HTR-8/SVneo (cell line): ENCODE data around the gene RCN1.

Experiments used
- DNase-seq: peaks from one replicate; pipeline ENCODE4 v3.0.0; 2011; ENCODE audit warnings: low spot score, mixed read lengths; ENCODE audit not compliant: insufficient read length
- FAIRE-seq: peaks from 2 replicates; lab custom pipeline; 2011; peaks lifted over from hg19 to GRCh38; lab: Jason Lieb, UNC

The RCN1 gene

DNA sequence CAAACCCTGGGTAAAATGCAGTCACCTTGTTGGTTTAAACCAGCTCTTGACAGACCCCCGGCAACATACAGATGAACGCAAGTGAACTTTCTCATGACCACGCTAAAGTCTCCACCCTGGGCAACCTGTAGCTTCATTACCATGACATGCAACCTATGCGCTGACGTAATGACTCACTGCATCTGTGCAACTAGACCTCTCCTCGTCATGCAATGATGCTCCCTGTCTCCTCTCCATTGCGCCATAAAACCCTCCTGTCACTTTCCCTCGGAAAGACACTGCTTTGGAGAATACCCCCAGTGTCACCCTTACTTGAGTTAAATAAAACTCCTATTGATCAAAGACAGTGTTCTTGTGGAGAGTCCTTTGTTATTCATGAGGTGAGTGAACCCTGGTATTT, 52.5 kb downstream of the RCN1 start:
- DNase-seq, result no peak
- FAIRE-seq, result no peak

DNA sequence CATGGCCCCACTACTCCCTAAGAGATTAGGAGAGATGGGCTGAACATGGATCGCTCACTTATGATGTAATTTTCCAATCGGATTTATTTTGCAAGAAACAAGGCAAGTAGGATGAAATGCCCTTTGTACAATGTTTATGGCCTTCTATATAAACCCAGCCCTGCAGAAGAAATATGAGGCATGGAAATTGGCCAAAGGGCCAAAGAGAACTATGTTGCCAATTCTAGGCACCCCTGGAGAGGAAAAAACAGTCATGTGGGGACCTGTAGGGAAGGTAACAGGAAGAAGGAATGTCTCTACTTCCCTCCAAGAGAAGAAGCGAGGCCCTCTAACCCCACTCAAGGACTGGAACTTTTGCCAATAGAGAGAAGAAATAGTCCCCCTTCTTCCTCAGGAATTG, 54.4 kb downstream of the RCN1 start:
- FAIRE-seq (no peak), DNase-seq (no peak)

DNA sequence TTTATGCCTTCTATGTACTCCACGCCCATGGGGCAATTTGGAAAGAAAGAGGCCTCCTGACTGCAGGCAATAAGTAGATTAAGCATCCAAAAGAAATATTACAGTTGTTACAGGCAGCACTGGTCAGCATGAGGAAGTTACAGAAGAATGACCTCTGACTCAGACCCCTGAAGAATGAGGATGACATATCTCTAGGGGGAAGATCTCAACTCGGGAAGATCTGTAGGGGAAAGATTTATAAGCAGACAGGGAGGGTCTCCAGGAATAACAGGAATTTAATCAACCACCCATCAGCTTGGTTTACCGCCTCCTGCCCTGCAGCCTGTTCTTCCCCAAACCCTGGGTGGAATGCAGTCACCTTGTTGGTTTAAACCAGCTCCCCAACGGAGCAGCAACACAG, 58.0 kb downstream of the RCN1 start:
- FAIRE-seq (no peak), DNase-seq (no peak)

DNA sequence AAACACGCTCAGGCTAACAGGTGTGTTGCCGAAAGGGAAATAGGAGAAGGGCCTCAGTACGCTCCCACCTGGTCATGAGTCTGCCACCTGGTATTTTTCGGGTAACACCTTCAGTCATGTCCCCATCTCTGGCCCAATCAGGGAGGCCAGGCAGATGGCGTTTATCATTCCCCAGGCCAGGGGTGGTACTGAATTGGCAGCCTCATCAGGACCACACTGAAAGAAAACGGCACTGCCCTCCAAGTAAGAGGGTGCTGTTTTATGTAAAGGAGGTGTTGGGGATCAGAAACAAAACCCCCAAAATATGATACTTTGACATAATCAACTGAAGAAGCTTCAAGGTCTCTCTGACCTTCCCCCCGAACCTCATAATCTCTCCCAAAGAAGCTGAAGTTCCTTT, 58.9 kb downstream of the RCN1 start:
- DNase-seq (no peak), FAIRE-seq (no peak)

DNA sequence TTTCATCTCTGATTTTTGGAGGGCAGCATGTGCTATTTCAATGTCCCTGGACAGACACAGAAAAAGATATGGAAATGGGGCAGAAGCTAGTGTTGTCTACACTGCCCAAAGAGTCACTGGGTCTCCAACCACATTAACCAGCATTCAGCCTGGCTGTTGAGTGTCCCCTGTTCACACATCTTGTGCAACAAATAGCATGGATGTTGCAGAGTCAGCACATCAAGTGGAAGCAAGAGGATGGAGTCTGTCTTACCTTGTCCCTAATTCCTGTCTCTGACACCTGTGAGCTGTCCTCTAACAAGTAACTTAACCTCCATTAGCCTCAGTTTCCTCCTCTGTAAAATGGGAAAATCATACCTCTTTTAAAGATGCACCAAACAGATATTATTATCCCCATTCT, 60.2 kb downstream of the RCN1 start:
- DNase-seq (no peak), FAIRE-seq (no peak)

DNA sequence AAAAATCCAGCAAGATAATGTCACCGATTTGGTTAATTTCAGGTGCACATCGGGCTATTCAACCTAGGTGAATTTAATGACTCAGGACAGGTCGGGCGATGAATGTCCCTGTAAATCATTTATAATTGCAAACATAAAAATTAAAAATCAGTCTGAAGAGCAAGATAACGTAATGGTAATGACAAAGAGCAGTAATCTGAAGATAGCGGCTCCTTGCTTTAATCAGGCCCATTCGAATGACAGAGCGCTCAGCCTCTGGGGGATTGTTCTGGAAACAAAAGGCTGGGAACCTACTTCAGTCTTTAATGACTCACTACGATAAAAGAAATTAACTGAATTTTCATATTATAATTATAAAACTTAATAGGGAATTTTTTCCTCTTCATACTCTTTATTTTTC, 61.3 kb downstream of the RCN1 start:
- DNase-seq, result no peak
- no peak for FAIRE-seq

DNA sequence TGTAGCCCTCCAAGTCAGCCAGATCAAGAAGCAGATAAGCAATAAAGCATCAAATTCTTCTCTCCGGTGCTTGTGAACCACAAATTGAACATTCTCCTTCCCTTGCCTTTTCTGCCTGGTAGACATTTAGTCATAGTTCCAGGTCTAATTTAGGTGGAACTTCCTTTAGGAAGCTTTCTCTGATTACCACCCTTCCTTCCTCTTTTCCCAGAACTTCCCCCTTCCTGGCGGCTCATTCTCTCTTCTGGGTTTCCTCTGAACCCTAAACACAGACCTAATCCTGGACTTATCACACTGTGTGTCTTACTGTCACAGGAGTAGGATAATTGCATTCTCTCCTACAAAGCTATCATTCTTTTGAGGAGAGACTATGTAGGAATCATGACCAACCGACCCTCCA, 61.9 kb downstream of the RCN1 start:
- FAIRE-seq (no peak), DNase-seq (no peak)

DNA sequence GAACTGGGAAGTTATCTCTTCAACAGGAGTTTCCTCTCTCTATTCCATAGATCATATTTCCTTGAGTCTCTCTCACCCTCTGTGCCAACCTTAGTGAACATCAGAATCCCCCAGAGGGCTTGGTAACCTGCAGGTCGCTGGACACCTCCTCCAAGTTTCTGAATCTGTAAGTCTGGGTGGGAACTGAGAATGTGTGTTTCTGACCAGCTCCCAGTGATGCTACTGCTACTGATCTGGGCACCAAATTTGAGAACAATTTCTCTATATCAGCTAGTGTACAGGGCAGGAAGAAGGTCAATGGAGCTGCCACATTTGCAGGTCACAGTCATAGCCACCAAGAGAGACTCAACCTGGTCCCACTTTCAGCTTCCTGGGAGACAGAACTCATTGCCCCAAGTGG, 62.9 kb downstream of the RCN1 start:
- no peak for DNase-seq
- no peak for FAIRE-seq

DNA sequence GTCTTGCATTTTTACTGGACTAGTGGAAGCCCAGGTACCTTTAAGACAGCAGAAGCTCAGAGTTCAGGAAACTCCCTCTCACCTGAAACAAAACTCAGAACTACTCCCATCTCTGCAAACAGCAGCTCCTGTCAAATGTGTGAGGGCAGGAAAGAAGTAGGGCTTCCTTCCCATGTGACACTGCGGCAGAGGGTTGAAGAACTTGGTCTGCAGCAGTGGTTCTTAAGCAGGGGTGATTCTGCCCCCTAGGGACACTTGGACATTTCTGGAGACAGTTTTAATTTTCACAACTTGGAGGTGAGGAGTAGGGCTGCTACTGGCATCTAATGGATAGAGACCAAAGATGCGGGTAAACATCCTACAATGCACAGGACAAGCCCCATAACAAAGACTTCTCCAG, 63.4 kb downstream of the RCN1 start:
- FAIRE-seq, result no peak

More for the DNA sequence above, 63.4 kb downstream of the RCN1 start:
- peak; percentile 20 for DNase-seq
